Neural cell (in vitro differentiated cells): ENCODE measurements around the gene FOXJ1. TPM values are rescaled to one million over a fixed set of nuclear protein-coding genes. Genes with fewer than 3 reads are reported as not detected.

Experiments
- H2AFZ ChIP-seq: fragments of 200-600, 300-800 bp; sonication (generic), shearing (Covaris generic); 2 replicates; pipeline ENCODE4 v1.6.0; 2014; ENCODE audit warnings: low read depth, mild to moderate bottlenecking, antibody characterized with exemption, low read length, moderate library complexity
- H3F3A ChIP-seq: fragments of 200-600 bp; shearing (Covaris generic); 2 replicates; pipeline ENCODE4 v1.6.1; 2016; ENCODE audit warnings: mild to moderate bottlenecking, moderate library complexity, mixed read lengths, antibody characterized with exemption, low read length; ENCODE audit not compliant: insufficient read depth, poor library complexity, severe bottlenecking
- H3K27ac ChIP-seq: fragments of 200-600, 300-800 bp; sonication (generic), shearing (Covaris generic); 2 replicates; pipeline ENCODE4 v1.5.1; 2014; ENCODE audit warnings: mild to moderate bottlenecking, low read length, moderate library complexity
- H3K27me3 ChIP-seq: fragments of 300-800, 200-600 bp; sonication (generic), shearing (Covaris generic); 2 replicates; pipeline ENCODE4 v1.6.0; 2014; ENCODE audit warnings: mild to moderate bottlenecking, low read depth, low read length, moderate library complexity; ENCODE audit not compliant: insufficient read depth
- H3K36me3 ChIP-seq: fragments of 300-800, 200-600 bp; sonication (generic), shearing (Covaris generic); 2 replicates; pipeline ENCODE4 v1.5.1; 2014; ENCODE audit warnings: mild to moderate bottlenecking, antibody characterized with exemption, low read length, moderate library complexity; ENCODE audit not compliant: insufficient read depth
- H3K4me2 ChIP-seq: fragments of 300-800, 200-600 bp; sonication (generic), shearing (Covaris generic); 2 replicates; pipeline ENCODE4 v1.6.0; 2014; ENCODE audit warnings: mild to moderate bottlenecking, low read length
- H3K4me3 ChIP-seq: fragments of 300-800, 200-600 bp; sonication (generic), shearing (Covaris generic); 2 replicates; pipeline ENCODE4 v1.5.1; 2014; ENCODE audit warnings: mild to moderate bottlenecking, low read length, moderate library complexity
- H3K79me2 ChIP-seq: fragments of 200-600 bp; shearing (Covaris generic); replicated peaks from 2 replicates; pipeline ENCODE4 v1.6.0; 2014; ENCODE audit warnings: mild to moderate bottlenecking, low read length, moderate library complexity; ENCODE audit not compliant: insufficient read depth
- H3K9ac ChIP-seq: fragments of 300-800, 200-600 bp; sonication (generic), shearing (Covaris generic); 2 replicates; pipeline ENCODE4 v1.6.1; 2016; ENCODE audit warnings: mild to moderate bottlenecking, low read length, mixed read lengths
- H3K9me2 ChIP-seq: fragments of 200-600 bp; shearing (Covaris generic); 2 replicates; pipeline ENCODE4 v1.6.1; 2016; ENCODE audit warnings: mild to moderate bottlenecking, low read length, mixed read lengths; ENCODE audit not compliant: insufficient read depth
- H3K9me3 ChIP-seq: fragments of 200-600, 300-800 bp; sonication (generic), shearing (Covaris generic); 2 replicates; pipeline ENCODE4 v1.6.1; 2016; ENCODE audit warnings: mild to moderate bottlenecking, mixed run types, low read length, moderate library complexity, mixed read lengths
- H4K20me1 ChIP-seq: fragments of 200-600 bp; shearing (Covaris generic); 2 replicates; pipeline ENCODE4 v1.6.1; 2016; ENCODE audit warnings: mild to moderate bottlenecking, mixed run types; ENCODE audit not compliant: insufficient read depth
- EP300 ChIP-seq: fragments of 450-650 bp; conservative IDR thresholded peaks from 2 replicates; pipeline ENCODE4 v1.6.1; 2014; ENCODE audit warnings: antibody characterized with exemption, mild to moderate bottlenecking, moderate library complexity; ENCODE audit not compliant: poor library complexity, severe bottlenecking
- EZH2 ChIP-seq: fragments of 200-600, 300-800 bp; shearing (Covaris generic), sonication (generic); IDR thresholded peaks from 2 replicates; pipeline ENCODE4 v1.6.1; 2014; ENCODE audit warnings: antibody characterized with exemption, low read length, borderline replicate concordance, mild to moderate bottlenecking; ENCODE audit not compliant: insufficient read depth, poor library complexity, severe bottlenecking
- MXI1 ChIP-seq: fragments of 450-650 bp; conservative IDR thresholded peaks from 2 replicates; pipeline ENCODE4 v1.6.1; 2014; ENCODE audit warnings: antibody characterized with exemption, mild to moderate bottlenecking; ENCODE audit not compliant: poor library complexity, severe bottlenecking
- POLR2AphosphoS5 ChIP-seq: IDR thresholded peaks from 2 replicates; pipeline ENCODE4 v1.6.1; 2012
- RAD21 ChIP-seq: fragments of 450-650 bp; conservative IDR thresholded peaks from 2 replicates; pipeline ENCODE4 v1.6.1; 2014; ENCODE audit warnings: antibody characterized with exemption, mild to moderate bottlenecking, moderate library complexity
- SMC3 ChIP-seq: fragments of 450-650 bp; conservative IDR thresholded peaks from 2 replicates; pipeline ENCODE4 v1.6.1; 2014; ENCODE audit warnings: antibody characterized with exemption, mild to moderate bottlenecking, moderate library complexity; ENCODE audit not compliant: poor library complexity
- TAF1 ChIP-seq: IDR thresholded peaks from 2 replicates; pipeline ENCODE4 v1.6.1; 2012; ENCODE audit warnings: low read depth
- polyA plus RNA-seq: library from polyadenylated mRNA; depleted of rRNA; stranded (reverse); fragments of >200 nt; gene quantifications from 2 replicates; pipeline ENCODE4 v1.2.3, GENCODE V29; 2014
- TF ChIP-seq, protein P1 (sequence below): fragments of 450-650 bp; IDR thresholded peaks from 2 replicates; pipeline ENCODE4 v1.5.1; 2014; ENCODE audit warnings: antibody characterized with exemption, mild to moderate bottlenecking, moderate library complexity; ENCODE audit not compliant: poor library complexity, severe bottlenecking
- TF ChIP-seq, protein P2 (sequence below): IDR thresholded peaks from 2 replicates; pipeline ENCODE4 v1.6.1; 2012; ENCODE audit warnings: borderline replicate concordance

The FOXJ1 gene
- polyA plus RNA-seq, 1 donor from 2014 or later = 0.56 TPM

DNA sequence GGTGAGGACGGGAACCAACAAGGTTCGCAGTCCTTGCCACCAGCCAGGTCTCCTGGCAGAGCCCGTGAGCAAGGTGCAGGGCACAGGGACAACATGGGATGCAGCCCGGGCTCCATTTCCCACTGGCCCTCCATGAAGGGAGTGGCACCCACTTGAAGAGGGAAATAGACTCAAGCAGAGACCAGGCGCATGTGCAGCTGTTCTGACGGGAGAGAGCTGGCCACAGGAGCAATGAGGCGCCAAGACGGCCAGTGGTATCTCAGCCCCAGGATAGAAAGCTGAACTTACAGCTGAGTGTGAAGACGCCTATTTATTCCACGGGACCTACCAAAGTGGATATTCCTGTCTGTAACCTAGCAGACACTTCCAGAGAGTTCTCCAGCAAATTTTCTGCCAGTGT, 8.2 kb upstream of the FOXJ1 start:
- H3F3A ChIP-seq = no peaks in the 10 kb centered on the region
- no peaks in the 10 kb centered on the region for H3K9me2 ChIP-seq
- H4K20me1 ChIP-seq = no peaks in the 10 kb centered on the region
- no peaks in the 10 kb centered on the region for H3K9me3 ChIP-seq
- H3K4me2 ChIP-seq = no peak overlapping the region
- TF ChIP-seq POLR2AphosphoS5 = no peak
- TF ChIP-seq EZH2 = no peak
- TF ChIP-seq, protein P1, sequence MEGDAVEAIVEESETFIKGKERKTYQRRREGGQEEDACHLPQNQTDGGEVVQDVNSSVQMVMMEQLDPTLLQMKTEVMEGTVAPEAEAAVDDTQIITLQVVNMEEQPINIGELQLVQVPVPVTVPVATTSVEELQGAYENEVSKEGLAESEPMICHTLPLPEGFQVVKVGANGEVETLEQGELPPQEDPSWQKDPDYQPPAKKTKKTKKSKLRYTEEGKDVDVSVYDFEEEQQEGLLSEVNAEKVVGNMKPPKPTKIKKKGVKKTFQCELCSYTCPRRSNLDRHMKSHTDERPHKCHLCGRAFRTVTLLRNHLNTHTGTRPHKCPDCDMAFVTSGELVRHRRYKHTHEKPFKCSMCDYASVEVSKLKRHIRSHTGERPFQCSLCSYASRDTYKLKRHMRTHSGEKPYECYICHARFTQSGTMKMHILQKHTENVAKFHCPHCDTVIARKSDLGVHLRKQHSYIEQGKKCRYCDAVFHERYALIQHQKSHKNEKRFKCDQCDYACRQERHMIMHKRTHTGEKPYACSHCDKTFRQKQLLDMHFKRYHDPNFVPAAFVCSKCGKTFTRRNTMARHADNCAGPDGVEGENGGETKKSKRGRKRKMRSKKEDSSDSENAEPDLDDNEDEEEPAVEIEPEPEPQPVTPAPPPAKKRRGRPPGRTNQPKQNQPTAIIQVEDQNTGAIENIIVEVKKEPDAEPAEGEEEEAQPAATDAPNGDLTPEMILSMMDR = no peak
- TF ChIP-seq RAD21 = no peak
- TF ChIP-seq SMC3 = no peak
- TF ChIP-seq, protein P2, sequence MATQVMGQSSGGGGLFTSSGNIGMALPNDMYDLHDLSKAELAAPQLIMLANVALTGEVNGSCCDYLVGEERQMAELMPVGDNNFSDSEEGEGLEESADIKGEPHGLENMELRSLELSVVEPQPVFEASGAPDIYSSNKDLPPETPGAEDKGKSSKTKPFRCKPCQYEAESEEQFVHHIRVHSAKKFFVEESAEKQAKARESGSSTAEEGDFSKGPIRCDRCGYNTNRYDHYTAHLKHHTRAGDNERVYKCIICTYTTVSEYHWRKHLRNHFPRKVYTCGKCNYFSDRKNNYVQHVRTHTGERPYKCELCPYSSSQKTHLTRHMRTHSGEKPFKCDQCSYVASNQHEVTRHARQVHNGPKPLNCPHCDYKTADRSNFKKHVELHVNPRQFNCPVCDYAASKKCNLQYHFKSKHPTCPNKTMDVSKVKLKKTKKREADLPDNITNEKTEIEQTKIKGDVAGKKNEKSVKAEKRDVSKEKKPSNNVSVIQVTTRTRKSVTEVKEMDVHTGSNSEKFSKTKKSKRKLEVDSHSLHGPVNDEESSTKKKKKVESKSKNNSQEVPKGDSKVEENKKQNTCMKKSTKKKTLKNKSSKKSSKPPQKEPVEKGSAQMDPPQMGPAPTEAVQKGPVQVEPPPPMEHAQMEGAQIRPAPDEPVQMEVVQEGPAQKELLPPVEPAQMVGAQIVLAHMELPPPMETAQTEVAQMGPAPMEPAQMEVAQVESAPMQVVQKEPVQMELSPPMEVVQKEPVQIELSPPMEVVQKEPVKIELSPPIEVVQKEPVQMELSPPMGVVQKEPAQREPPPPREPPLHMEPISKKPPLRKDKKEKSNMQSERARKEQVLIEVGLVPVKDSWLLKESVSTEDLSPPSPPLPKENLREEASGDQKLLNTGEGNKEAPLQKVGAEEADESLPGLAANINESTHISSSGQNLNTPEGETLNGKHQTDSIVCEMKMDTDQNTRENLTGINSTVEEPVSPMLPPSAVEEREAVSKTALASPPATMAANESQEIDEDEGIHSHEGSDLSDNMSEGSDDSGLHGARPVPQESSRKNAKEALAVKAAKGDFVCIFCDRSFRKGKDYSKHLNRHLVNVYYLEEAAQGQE = no peak
- TF ChIP-seq EP300 = no peak
- TF ChIP-seq TAF1 = no peak
- no peak for TF ChIP-seq MXI1
- H3K36me3 ChIP-seq = no peaks in the 10 kb centered on the region
- no peak overlapping the region for H3K9ac ChIP-seq
- H3K4me3 ChIP-seq = no peak overlapping the region
- H2AFZ ChIP-seq = no peak overlapping the region
- no peak overlapping the region for H3K27ac ChIP-seq
- no peaks in the 10 kb centered on the region for H3K27me3 ChIP-seq
- no peaks in the 10 kb centered on the region for H3K79me2 ChIP-seq

GRCh38 chr17:76148015-76148326, 6.9 kb upstream of the FOXJ1 start:
- Histone ChIP-seq H3K27me3 (no peaks in the 10 kb centered on the region), H2AFZ (no peak overlapping the region), H3F3A (no peaks in the 10 kb centered on the region), H3K9me2 (no peaks in the 10 kb centered on the region), H3K9ac (no peak overlapping the region), H3K36me3 (no peaks in the 10 kb centered on the region), H3K4me2 (no peak overlapping the region), H3K79me2 (no peaks in the 10 kb centered on the region), H3K9me3 (no peaks in the 10 kb centered on the region), H4K20me1 (no peaks in the 10 kb centered on the region), H3K4me3 (no peak overlapping the region), H3K27ac (no peak overlapping the region)
- TF ChIP-seq EZH2 = no peak
- TF ChIP-seq POLR2AphosphoS5 = no peak
- TF ChIP-seq EP300 = no peak
- TF ChIP-seq, protein P2 = no peak
- TF ChIP-seq SMC3 = no peak
- TF ChIP-seq, protein P1 = no peak
- no peak for TF ChIP-seq RAD21
- TF ChIP-seq MXI1 = no peak
- TF ChIP-seq TAF1 = no peak
